ENCODE data around the gene USP2.

Gene USP2

DNA sequence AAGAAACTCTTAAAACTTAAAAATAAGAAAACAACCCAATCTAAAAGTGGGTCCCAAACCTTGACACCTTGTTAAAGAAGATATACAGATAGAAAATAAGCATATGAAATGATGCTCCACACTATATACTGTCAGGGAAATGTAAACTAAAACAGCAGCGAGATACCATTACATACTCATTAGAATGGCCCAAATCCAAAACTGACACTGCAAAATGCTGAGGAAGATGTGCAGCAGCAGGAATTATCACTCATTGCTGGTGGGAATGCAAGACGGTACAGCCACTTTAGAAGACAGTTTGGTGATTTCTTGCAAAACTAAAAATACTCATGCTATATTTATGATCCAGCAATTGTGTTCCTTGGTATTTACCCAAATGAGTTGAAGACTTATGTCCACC lies 52.2 kb downstream of the USP2 start:
- H4K20me1 ChIP-seq (ENCODE audit: low read depth, low read length): no peaks in the 10 kb centered on the region
- no peak overlapping the region for H3K9ac ChIP-seq (ENCODE audit: low read length)
- H3K4me2 ChIP-seq (ENCODE audit: low read depth, low read length, poor library complexity, severe bottlenecking): no peak overlapping the region
- H3K27ac ChIP-seq (ENCODE audit: low read depth, low read length): no peak overlapping the region
- no peaks in the 10 kb centered on the region for H3K9me2 ChIP-seq (replicated peaks; ENCODE audit: insufficient read depth, low read length)
- TF ChIP-seq, protein P1, sequence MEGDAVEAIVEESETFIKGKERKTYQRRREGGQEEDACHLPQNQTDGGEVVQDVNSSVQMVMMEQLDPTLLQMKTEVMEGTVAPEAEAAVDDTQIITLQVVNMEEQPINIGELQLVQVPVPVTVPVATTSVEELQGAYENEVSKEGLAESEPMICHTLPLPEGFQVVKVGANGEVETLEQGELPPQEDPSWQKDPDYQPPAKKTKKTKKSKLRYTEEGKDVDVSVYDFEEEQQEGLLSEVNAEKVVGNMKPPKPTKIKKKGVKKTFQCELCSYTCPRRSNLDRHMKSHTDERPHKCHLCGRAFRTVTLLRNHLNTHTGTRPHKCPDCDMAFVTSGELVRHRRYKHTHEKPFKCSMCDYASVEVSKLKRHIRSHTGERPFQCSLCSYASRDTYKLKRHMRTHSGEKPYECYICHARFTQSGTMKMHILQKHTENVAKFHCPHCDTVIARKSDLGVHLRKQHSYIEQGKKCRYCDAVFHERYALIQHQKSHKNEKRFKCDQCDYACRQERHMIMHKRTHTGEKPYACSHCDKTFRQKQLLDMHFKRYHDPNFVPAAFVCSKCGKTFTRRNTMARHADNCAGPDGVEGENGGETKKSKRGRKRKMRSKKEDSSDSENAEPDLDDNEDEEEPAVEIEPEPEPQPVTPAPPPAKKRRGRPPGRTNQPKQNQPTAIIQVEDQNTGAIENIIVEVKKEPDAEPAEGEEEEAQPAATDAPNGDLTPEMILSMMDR (IDR thresholded peaks at IDR 0.05; ENCODE audit: insufficient read depth, low read length, poor library complexity, severe bottlenecking): no peak
- TF ChIP-seq EZH2phosphoT487 (conservative IDR thresholded peaks at IDR 0.05; ENCODE audit: low read length): no peak
- no peaks in the 10 kb centered on the region for H3K79me2 ChIP-seq (ENCODE audit: insufficient read depth, low read length)
- H3K4me3 ChIP-seq (ENCODE audit: insufficient read depth, low read length, poor library complexity, severe bottlenecking): no peak overlapping the region
- H3K36me3 ChIP-seq (ENCODE audit: low read length): no peaks in the 10 kb centered on the region
- H3K9me3 ChIP-seq (ENCODE audit: insufficient read depth, low read length): no peaks in the 10 kb centered on the region
- no peaks in the 10 kb centered on the region for H3K27me3 ChIP-seq (ENCODE audit: low read length)
- H2AFZ ChIP-seq (ENCODE audit: low read depth, low read length, severe bottlenecking): no peak overlapping the region
- H3F3A ChIP-seq (ENCODE audit: insufficient read depth): peaks cover 4% of the 10 kb centered on the region; the same call in 1 of the 2 replicates

DNA sequence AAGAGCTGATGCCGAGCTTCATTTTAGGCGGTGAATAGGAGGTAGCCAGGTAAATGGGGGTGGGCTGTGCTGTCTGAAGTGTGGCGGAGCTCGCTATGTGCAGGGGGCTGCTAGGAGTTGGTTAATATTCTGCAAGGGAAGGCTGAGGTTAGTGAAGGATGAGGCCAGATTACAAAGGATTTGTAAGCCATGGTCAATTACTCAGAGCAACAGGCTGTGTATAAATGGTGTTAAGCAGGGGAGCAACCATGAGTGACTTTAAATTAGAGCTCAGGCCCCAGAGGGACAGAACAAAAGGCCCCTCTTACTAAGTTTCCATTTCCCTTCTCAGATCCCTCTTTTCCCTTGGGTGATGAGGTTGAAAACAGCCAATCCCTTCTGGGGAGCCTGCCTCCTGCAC lies 57.3 kb downstream of the USP2 start:
- Histone ChIP-seq H3K9ac (ENCODE audit: low read length) (no peak overlapping the region), H4K20me1 (ENCODE audit: low read depth, low read length) (no peaks in the 10 kb centered on the region), H2AFZ (ENCODE audit: low read depth, low read length, severe bottlenecking) (no peak overlapping the region), H3F3A (ENCODE audit: insufficient read depth) (peaks cover 6% of the 10 kb centered on the region; the same call in 1 of the 2 replicates), H3K27ac (ENCODE audit: low read depth, low read length) (no peak overlapping the region), H3K9me2 (replicated peaks; ENCODE audit: insufficient read depth, low read length) (no peaks in the 10 kb centered on the region), H3K4me3 (ENCODE audit: insufficient read depth, low read length, poor library complexity, severe bottlenecking) (no peak overlapping the region), H3K27me3 (ENCODE audit: low read length) (no peaks in the 10 kb centered on the region), H3K36me3 (ENCODE audit: low read length) (no peaks in the 10 kb centered on the region), H3K79me2 (ENCODE audit: insufficient read depth, low read length) (no peaks in the 10 kb centered on the region), H3K4me2 (ENCODE audit: low read depth, low read length, poor library complexity, severe bottlenecking) (no peak overlapping the region), H3K9me3 (ENCODE audit: insufficient read depth, low read length) (no peaks in the 10 kb centered on the region)
- TF ChIP-seq EZH2phosphoT487 (conservative IDR thresholded peaks at IDR 0.05; ENCODE audit: low read length): no peak
- TF ChIP-seq, protein P1 (IDR thresholded peaks at IDR 0.05; ENCODE audit: insufficient read depth, low read length, poor library complexity, severe bottlenecking): no peak

DNA sequence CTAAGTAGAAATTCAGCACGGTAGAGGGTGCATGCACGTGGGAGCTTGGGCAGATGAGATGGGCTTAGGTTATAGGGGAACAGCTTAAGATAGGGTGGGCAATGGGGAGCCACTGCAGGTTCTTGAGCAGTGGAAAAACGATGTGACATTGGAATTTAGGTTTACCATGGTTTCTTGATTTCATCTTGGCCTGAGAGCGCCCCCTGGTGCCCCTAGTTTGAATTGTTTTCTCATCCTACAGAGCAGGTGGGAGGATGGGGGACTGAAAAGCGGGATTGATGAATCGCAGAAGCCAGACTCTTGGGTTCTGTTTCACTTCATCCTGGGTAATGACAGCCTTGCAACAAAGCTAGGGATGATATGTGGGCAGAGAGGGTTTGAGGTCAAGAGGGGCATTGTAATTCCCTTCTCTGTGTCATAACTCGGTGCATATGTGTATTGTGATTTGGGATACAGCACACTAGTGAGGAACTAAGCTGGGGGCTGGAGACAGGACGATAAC lies 57.9 kb downstream of the USP2 start:
- TF ChIP-seq, protein P1 (IDR thresholded peaks at IDR 0.05; ENCODE audit: insufficient read depth, low read length, poor library complexity, severe bottlenecking): peak; percentile 74
- no peak for TF ChIP-seq EZH2phosphoT487 (conservative IDR thresholded peaks at IDR 0.05; ENCODE audit: low read length)
- no peaks in the 10 kb centered on the region for H3K9me2 ChIP-seq (replicated peaks; ENCODE audit: insufficient read depth, low read length)
- H3K27me3 ChIP-seq (ENCODE audit: low read length): no peaks in the 10 kb centered on the region
- no peak overlapping the region for H3K9ac ChIP-seq (ENCODE audit: low read length)
- H3K27ac ChIP-seq (ENCODE audit: low read depth, low read length): no peak overlapping the region
- H3K36me3 ChIP-seq (ENCODE audit: low read length): no peaks in the 10 kb centered on the region
- H3F3A ChIP-seq (ENCODE audit: insufficient read depth): peaks cover 6% of the 10 kb centered on the region; the same call in 1 of the 2 replicates
- H3K9me3 ChIP-seq (ENCODE audit: insufficient read depth, low read length): no peaks in the 10 kb centered on the region
- H3K4me2 ChIP-seq (ENCODE audit: low read depth, low read length, poor library complexity, severe bottlenecking): no peak overlapping the region
- H2AFZ ChIP-seq (ENCODE audit: low read depth, low read length, severe bottlenecking): no peak overlapping the region
- H4K20me1 ChIP-seq (ENCODE audit: low read depth, low read length): no peaks in the 10 kb centered on the region
- H3K4me3 ChIP-seq (ENCODE audit: insufficient read depth, low read length, poor library complexity, severe bottlenecking): no peak overlapping the region
- H3K79me2 ChIP-seq (ENCODE audit: insufficient read depth, low read length): no peaks in the 10 kb centered on the region
